ENCODE results near the gene TANGO2. TPM values are rescaled to one million over a fixed set of nuclear protein-coding genes. Genes with fewer than 3 reads are reported as not detected.

TANGO2 gene
- polyA plus RNA-seq, 1 donor from 2014 or later: 12.7 TPM

DNA sequence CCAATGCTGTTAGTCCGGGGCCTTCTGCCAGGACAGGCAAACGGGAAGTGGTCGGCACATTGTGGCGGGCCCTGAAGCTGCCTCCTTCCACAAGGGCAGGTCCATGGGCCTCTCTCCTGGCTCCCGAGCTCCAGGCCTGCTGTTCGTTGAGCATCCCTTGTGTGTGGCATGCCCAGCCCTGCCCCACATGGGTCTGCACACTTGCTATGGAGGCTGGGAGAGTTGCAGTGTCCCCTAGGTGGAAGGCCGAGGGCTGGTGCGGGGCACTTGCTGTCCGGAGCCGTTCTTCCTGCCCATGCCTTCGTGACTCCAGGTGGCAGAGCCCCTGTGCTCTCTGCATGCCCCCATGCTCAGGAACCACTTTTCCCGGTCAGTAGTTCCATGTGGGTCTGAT lies 33.1 kb downstream of the TANGO2 start:
- H3K27ac ChIP-seq (ENCODE audit: low read length): no peak overlapping the region
- no peaks in the 10 kb centered on the region for H3K79me2 ChIP-seq (replicated peaks; ENCODE audit: insufficient read depth, low read length)
- no peaks in the 10 kb centered on the region for H3F3A ChIP-seq (ENCODE audit: insufficient read depth, low read length, poor library complexity, severe bottlenecking)
- H3K36me3 ChIP-seq (ENCODE audit: insufficient read depth, low read length): no peaks in the 10 kb centered on the region
- TF ChIP-seq RAD21 (conservative IDR thresholded peaks at IDR 0.05) (no peak), EP300 (conservative IDR thresholded peaks at IDR 0.05; ENCODE audit: poor library complexity, severe bottlenecking) (no peak)
- H3K4me2 ChIP-seq (ENCODE audit: low read length): no peak overlapping the region
- H3K9me3 ChIP-seq (ENCODE audit: low read length): no peaks in the 10 kb centered on the region
- H3K9ac ChIP-seq (ENCODE audit: low read length): no peak overlapping the region
- H3K9me2 ChIP-seq (ENCODE audit: insufficient read depth, low read length): no peaks in the 10 kb centered on the region
- no peaks in the 10 kb centered on the region for H4K20me1 ChIP-seq (ENCODE audit: insufficient read depth)
- H3K27me3 ChIP-seq (ENCODE audit: insufficient read depth, low read depth, low read length): no peaks in the 10 kb centered on the region
- H2AFZ ChIP-seq (ENCODE audit: low read depth, low read length): no peak overlapping the region
- no peak overlapping the region for H3K4me3 ChIP-seq (ENCODE audit: low read length)

DNA sequence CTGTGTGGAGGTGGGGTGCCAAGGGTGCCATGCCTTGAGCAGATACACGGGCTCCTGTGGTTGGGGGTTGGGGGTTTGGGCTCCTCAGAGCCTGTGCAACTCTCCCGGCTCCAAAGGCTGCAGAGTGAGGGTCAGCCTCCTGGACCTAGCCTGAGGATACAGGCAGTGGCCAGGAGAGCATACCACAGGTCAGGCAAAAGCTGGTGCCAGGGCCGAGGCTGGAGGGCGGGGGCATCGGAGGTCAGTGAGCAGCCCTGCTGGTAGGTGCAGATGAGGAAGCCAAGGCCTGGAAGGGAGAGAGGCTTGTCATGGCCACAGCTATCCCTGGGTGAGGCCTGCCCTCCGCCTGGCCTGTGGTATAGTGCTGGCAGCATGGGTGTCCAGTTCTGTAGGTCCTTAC lies 33.6 kb downstream of the TANGO2 start:
- no peak overlapping the region for H3K4me3 ChIP-seq (ENCODE audit: low read length)

More for the DNA sequence above, 33.6 kb downstream of the TANGO2 start:
- no peak for TF ChIP-seq MXI1 (conservative IDR thresholded peaks at IDR 0.05; ENCODE audit: poor library complexity, severe bottlenecking)
- no peak for TF ChIP-seq TAF1 (IDR thresholded peaks at IDR 0.05; ENCODE audit: low read depth)
- no peak for TF ChIP-seq EZH2 (IDR thresholded peaks at IDR 0.05; ENCODE audit: borderline replicate concordance, insufficient read depth, low read length, poor library complexity, severe bottlenecking)
- TF ChIP-seq RAD21 (conservative IDR thresholded peaks at IDR 0.05): no peak
- no peak for TF ChIP-seq POLR2AphosphoS5 (IDR thresholded peaks at IDR 0.05)
- TF ChIP-seq, protein P1, sequence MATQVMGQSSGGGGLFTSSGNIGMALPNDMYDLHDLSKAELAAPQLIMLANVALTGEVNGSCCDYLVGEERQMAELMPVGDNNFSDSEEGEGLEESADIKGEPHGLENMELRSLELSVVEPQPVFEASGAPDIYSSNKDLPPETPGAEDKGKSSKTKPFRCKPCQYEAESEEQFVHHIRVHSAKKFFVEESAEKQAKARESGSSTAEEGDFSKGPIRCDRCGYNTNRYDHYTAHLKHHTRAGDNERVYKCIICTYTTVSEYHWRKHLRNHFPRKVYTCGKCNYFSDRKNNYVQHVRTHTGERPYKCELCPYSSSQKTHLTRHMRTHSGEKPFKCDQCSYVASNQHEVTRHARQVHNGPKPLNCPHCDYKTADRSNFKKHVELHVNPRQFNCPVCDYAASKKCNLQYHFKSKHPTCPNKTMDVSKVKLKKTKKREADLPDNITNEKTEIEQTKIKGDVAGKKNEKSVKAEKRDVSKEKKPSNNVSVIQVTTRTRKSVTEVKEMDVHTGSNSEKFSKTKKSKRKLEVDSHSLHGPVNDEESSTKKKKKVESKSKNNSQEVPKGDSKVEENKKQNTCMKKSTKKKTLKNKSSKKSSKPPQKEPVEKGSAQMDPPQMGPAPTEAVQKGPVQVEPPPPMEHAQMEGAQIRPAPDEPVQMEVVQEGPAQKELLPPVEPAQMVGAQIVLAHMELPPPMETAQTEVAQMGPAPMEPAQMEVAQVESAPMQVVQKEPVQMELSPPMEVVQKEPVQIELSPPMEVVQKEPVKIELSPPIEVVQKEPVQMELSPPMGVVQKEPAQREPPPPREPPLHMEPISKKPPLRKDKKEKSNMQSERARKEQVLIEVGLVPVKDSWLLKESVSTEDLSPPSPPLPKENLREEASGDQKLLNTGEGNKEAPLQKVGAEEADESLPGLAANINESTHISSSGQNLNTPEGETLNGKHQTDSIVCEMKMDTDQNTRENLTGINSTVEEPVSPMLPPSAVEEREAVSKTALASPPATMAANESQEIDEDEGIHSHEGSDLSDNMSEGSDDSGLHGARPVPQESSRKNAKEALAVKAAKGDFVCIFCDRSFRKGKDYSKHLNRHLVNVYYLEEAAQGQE (IDR thresholded peaks at IDR 0.05; ENCODE audit: borderline replicate concordance): no peak
- TF ChIP-seq SMC3 (conservative IDR thresholded peaks at IDR 0.05; ENCODE audit: poor library complexity): no peak
- TF ChIP-seq EP300 (conservative IDR thresholded peaks at IDR 0.05; ENCODE audit: poor library complexity, severe bottlenecking): no peak
- TF ChIP-seq, protein P2, sequence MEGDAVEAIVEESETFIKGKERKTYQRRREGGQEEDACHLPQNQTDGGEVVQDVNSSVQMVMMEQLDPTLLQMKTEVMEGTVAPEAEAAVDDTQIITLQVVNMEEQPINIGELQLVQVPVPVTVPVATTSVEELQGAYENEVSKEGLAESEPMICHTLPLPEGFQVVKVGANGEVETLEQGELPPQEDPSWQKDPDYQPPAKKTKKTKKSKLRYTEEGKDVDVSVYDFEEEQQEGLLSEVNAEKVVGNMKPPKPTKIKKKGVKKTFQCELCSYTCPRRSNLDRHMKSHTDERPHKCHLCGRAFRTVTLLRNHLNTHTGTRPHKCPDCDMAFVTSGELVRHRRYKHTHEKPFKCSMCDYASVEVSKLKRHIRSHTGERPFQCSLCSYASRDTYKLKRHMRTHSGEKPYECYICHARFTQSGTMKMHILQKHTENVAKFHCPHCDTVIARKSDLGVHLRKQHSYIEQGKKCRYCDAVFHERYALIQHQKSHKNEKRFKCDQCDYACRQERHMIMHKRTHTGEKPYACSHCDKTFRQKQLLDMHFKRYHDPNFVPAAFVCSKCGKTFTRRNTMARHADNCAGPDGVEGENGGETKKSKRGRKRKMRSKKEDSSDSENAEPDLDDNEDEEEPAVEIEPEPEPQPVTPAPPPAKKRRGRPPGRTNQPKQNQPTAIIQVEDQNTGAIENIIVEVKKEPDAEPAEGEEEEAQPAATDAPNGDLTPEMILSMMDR (IDR thresholded peaks at IDR 0.05; ENCODE audit: poor library complexity, severe bottlenecking): no peak
- H2AFZ ChIP-seq (ENCODE audit: low read depth, low read length): no peak overlapping the region
- no peaks in the 10 kb centered on the region for H3K27me3 ChIP-seq (ENCODE audit: insufficient read depth, low read depth, low read length)
- no peaks in the 10 kb centered on the region for H3K9me3 ChIP-seq (ENCODE audit: low read length)
- no peaks in the 10 kb centered on the region for H3F3A ChIP-seq (ENCODE audit: insufficient read depth, low read length, poor library complexity, severe bottlenecking)
- H3K9ac ChIP-seq (ENCODE audit: low read length): no peak overlapping the region
- H3K27ac ChIP-seq (ENCODE audit: low read length): no peak overlapping the region
- H4K20me1 ChIP-seq (ENCODE audit: insufficient read depth): no peaks in the 10 kb centered on the region
- H3K36me3 ChIP-seq (ENCODE audit: insufficient read depth, low read length): no peaks in the 10 kb centered on the region
- no peak overlapping the region for H3K4me2 ChIP-seq (ENCODE audit: low read length)
- no peaks in the 10 kb centered on the region for H3K9me2 ChIP-seq (ENCODE audit: insufficient read depth, low read length)
- no peaks in the 10 kb centered on the region for H3K79me2 ChIP-seq (replicated peaks; ENCODE audit: insufficient read depth, low read length)

Measured in neural cell (in vitro differentiated cells).